K562 (cell line): Measurements from ENCODE around the gene APIP. TPM values are rescaled to one million over a fixed set of nuclear protein-coding genes. Genes with fewer than 3 reads are reported as not detected.

ENCODE experiments used
- ATAC-seq: fragments of 200-7000 bp; cut with Tn5 transposase; 3 replicates; pipeline ENCODE4 v1.9.1; 2020; ENCODE audit warnings: moderate library complexity
- BruUV-seq: library from RNA; stranded (reverse); fragments of 400-500 nt; replicated peaks from 2 replicates; lab custom pipeline; 2021; lab: Mats Ljungman, UMichigan
- CTCF ChIA-PET: fragments of 300-600 bp; formaldehyde crosslinking; extraction: SDS; loops from one replicate; lab custom pipeline; 2021; ENCODE audit warnings: low intra/inter-chr PET ratio; lab: Yijun Ruan, JAX
- POLR2A ChIA-PET: fragments of 300-600, 350-650 bp; sonication (Branson Sonifier 250); formaldehyde crosslinking; extraction: SDS; loops from one replicate; lab custom pipeline; 2021; ENCODE audit warnings: antibody characterized with exemption, inconsistent platforms; lab: Yijun Ruan, JAX
- DNase-seq, 4 experiments: peaks; one replicate each; pipeline versions ENCODE4 v3.0.0 to v3.0.0-alpha.2; 2011 to 2018; ENCODE audit warnings: low spot score in 3 of 4, mixed read lengths in 3 of 4; ENCODE audit errors: extremely low read depth in 1 of 4
- FAIRE-seq: peaks from 2 replicates; lab custom pipeline; 2011; peaks lifted over from hg19 to GRCh38; lab: Jason Lieb, UNC
- H2AFZ ChIP-seq: 2 replicates; pipeline ENCODE4 v1.6.0; 2011; ENCODE audit warnings: low read depth, low read length, control low read depth, inconsistent platforms
- H3K27ac ChIP-seq: fragments of 200-600 bp; 3 replicates; pipeline ENCODE4 v1.8.0; 2011; ENCODE audit warnings: low read depth, mild to moderate bottlenecking, control low read depth, inconsistent platforms, low read length, moderate library complexity, mixed read lengths; ENCODE audit errors: extremely low read depth
- H3K27me3 ChIP-seq, 2 experiments: fragments of 300-600 bp in 1 of 2; 2 replicates in 1 of 2; 3 replicates in 1 of 2; pipeline versions ENCODE4 v1.6.0 to v1.8.0; 2011; ENCODE audit warnings: inconsistent platforms in 2 of 2, low read length in 2 of 2, mild to moderate bottlenecking in 1 of 2, mixed read lengths in 1 of 2, moderate library complexity in 1 of 2; ENCODE audit not compliant: control insufficient read depth in 2 of 2, insufficient read depth in 2 of 2
- H3K36me3 ChIP-seq: fragments of 300-600 bp; 3 replicates; pipeline ENCODE4 v1.8.0; 2011; ENCODE audit warnings: mild to moderate bottlenecking, low read length, inconsistent platforms; ENCODE audit not compliant: control insufficient read depth, insufficient read depth
- H3K4me1 ChIP-seq, 2 experiments: fragments of 200-600 bp in 1 of 2; replicated peaks in 1 of 2; 2 replicates in 1 of 2; 3 replicates in 1 of 2; pipeline versions ENCODE4 v1.5.1 to v1.8.0; 2011; ENCODE audit warnings: inconsistent platforms in 2 of 2, low read length in 2 of 2, mild to moderate bottlenecking in 1 of 2, mixed read lengths in 1 of 2, moderate library complexity in 1 of 2; ENCODE audit not compliant: control insufficient read depth in 2 of 2, insufficient read depth in 2 of 2
- H3K4me2 ChIP-seq: 2 replicates; pipeline ENCODE4 v1.6.1; 2011; ENCODE audit warnings: low read length, control low read depth, inconsistent platforms, mixed read lengths; ENCODE audit not compliant: insufficient read depth
- H3K4me3 ChIP-seq: fragments of 200-600 bp; sonication (generic), shearing (Covaris generic); 2 replicates; pipeline ENCODE4 v1.5.1; 2016; ENCODE audit warnings: control low read depth, inconsistent platforms
- H3K79me2 ChIP-seq: fragments of 200-600 bp; 3 replicates; pipeline ENCODE4 v1.8.0; 2011; ENCODE audit warnings: low read length, inconsistent platforms; ENCODE audit not compliant: control insufficient read depth, insufficient read depth
- H3K9ac ChIP-seq, 2 experiments: 2 replicates each; pipeline versions ENCODE4 v1.6.0 to v1.6.1; 2011; ENCODE audit warnings: low read depth in 2 of 2, low read length in 2 of 2, control low read depth in 1 of 2, inconsistent platforms in 1 of 2, mild to moderate bottlenecking in 1 of 2, mixed read lengths in 1 of 2; ENCODE audit not compliant: insufficient read depth in 1 of 2
- H3K9me1 ChIP-seq: one replicate; pipeline ENCODE4 v1.6.0; 2011; ENCODE audit warnings: inconsistent platforms, mild to moderate bottlenecking, low read length, moderate library complexity; ENCODE audit not compliant: control insufficient read depth, insufficient read depth
- H3K9me3 ChIP-seq: replicated peaks from 2 replicates; pipeline ENCODE4 v1.5.1; 2011; ENCODE audit warnings: low read depth, low read length, inconsistent platforms; ENCODE audit not compliant: control insufficient read depth, insufficient read depth
- H4K20me1 ChIP-seq: replicated peaks from 2 replicates; pipeline ENCODE4 v1.6.1; 2011; ENCODE audit warnings: low read length, inconsistent platforms, mixed read lengths; ENCODE audit not compliant: control insufficient read depth, insufficient read depth
- CREB1 ChIP-seq, 2 experiments: sonication (generic) in 1 of 2; formaldehyde crosslinking in 1 of 2; IDR thresholded peaks; 2 replicates each; pipeline versions ENCODE4 v1.6.1 to v1.8.0; 2012 to 2022; ENCODE audit warnings: inconsistent platforms in 1 of 2, mild to moderate bottlenecking in 1 of 2, missing genetic modification reagents in 1 of 2, moderate library complexity in 1 of 2
- ESRRA ChIP-seq: fragments of 450-650 bp; IDR thresholded peaks from 2 replicates; pipeline ENCODE4 v1.6.1; 2014; ENCODE audit warnings: low read depth, mild to moderate bottlenecking, moderate library complexity, borderline replicate concordance
- ETV5 ChIP-seq: sonication (generic); formaldehyde crosslinking; IDR thresholded peaks from 2 replicates; pipeline ENCODE4 v1.4.0; 2020; ENCODE audit warnings: low read depth, mild to moderate bottlenecking, missing genetic modification reagents
- GATA2 ChIP-seq: sonication (generic); formaldehyde crosslinking; IDR thresholded peaks from 2 replicates; pipeline ENCODE4 v1.4.0; 2020; ENCODE audit warnings: mild to moderate bottlenecking, missing genetic modification reagents
- KLF10 ChIP-seq: fragments of 250-450 bp; sonication (Bioruptor Pico); IDR thresholded peaks from 2 replicates; pipeline ENCODE4 v1.6.1; 2021; ENCODE audit warnings: matching md5 sums
- MAFG ChIP-seq: fragments of 450-650 bp; conservative IDR thresholded peaks from 2 replicates; pipeline ENCODE4 v1.6.1; 2016; ENCODE audit warnings: missing genetic modification characterization, missing compliant biosample characterization
- MEIS2 ChIP-seq: fragments of 450-650 bp; IDR thresholded peaks from 2 replicates; pipeline ENCODE4 v1.6.1; 2014; ENCODE audit warnings: mild to moderate bottlenecking; ENCODE audit not compliant: partially characterized antibody
- NELFE ChIP-seq: IDR thresholded peaks from 2 replicates; pipeline ENCODE4 v1.6.1; 2011; ENCODE audit warnings: mild to moderate bottlenecking; ENCODE audit not compliant: insufficient read depth, insufficient read length
- NFRKB ChIP-seq: fragments of 450-650 bp; IDR thresholded peaks from 2 replicates; pipeline ENCODE4 v1.6.1; 2016; ENCODE audit warnings: low read depth
- PML ChIP-seq: IDR thresholded peaks from 2 replicates; pipeline ENCODE4 v1.6.1; 2012; ENCODE audit warnings: low read length, inconsistent platforms
- SETDB1 ChIP-seq: IDR thresholded peaks from one replicate; pipeline ENCODE4 v1.6.1; 2012; ENCODE audit warnings: low read length, control low read depth, inconsistent platforms
- ZNF766 ChIP-seq: fragments of 200-800 bp; sonication (Bioruptor generic); conservative IDR thresholded peaks from 2 replicates; pipeline ENCODE4 v1.6.1; 2016; ENCODE audit warnings: missing genetic modification characterization, missing compliant biosample characterization
- WGBS: fragments of 100-300 bp; shearing (Covaris generic); methylation state at CpG from one replicate; pipeline ENCODE4 v1.1.6; 2016; ENCODE audit warnings: low coverage, mixed read lengths; ENCODE audit not compliant: insufficient coverage; ENCODE audit errors: missing lambda C conversion rate; 5-methylcytosine and 5-hydroxymethylcytosine counted together
- in situ Hi-C: fragments of 300-500 bp; cut with MboI; formaldehyde crosslinking; loops from 4 replicates; pipeline ENCODE4 v1.15.0; 2018; ENCODE audit warnings: inconsistent platforms, mixed read lengths
- intact Hi-C: fragments of 100-400 bp; cut with micrococcal nuclease; formaldehyde crosslinking; loops from 2 replicates; pipeline ENCODE4 v1.14.2; 2022
- polyA plus RNA-seq, 8 experiments: library from polyadenylated mRNA; depleted of rRNA in 4 of 8; stranded (reverse) in 5 of 8; unstranded in 3 of 8; fragments of >200 nt; fragmentation: Nextera tagmentation in 2 of 8; fragmentation: Illumina TruSeq in 1 of 8; extraction: Ambion mirVana in 2 of 8; extraction: Trizol in 1 of 8; gene quantifications; 2 replicates each; pipeline versions ENCODE4 v1.2.1 to v1.2.3, GENCODE V29; 2011 to 2014; ENCODE audit warnings: inconsistent platforms in 1 of 8, missing spikeins in 1 of 8
- total RNA-seq, 7 experiments: library from RNA; depleted of rRNA in 6 of 7; stranded (reverse); fragments of >200 nt in 6 of 7; fragmentation: Illumina TruSeq in 2 of 7; extraction: Trizol in 2 of 7; gene quantifications; 2 replicates each; pipeline versions ENCODE4 v1.2.1 to v1.2.3, GENCODE V29; 2011 to 2021; ENCODE audit warnings: low replicate concordance in 1 of 7
- TF ChIP-seq, protein P1 (sequence below): fragments of 450-650 bp; IDR thresholded peaks from 2 replicates; pipeline ENCODE4 v1.6.1; 2016
- TF ChIP-seq, protein P2 (sequence below), 2 experiments: IDR thresholded peaks in 1 of 2; conservative IDR thresholded peaks in 1 of 2; 2 replicates each; pipeline ENCODE4 v1.6.1; 2016; ENCODE audit warnings: low read depth in 2 of 2, mild to moderate bottlenecking in 1 of 2, missing compliant biosample characterization in 1 of 2, missing genetic modification characterization in 1 of 2, moderate library complexity in 1 of 2
- TF ChIP-seq, protein P3 (sequence below): sonication (generic); formaldehyde crosslinking; IDR thresholded peaks from 2 replicates; pipeline ENCODE4 v1.8.0; 2022; ENCODE audit warnings: mild to moderate bottlenecking, low read depth, missing genetic modification reagents

APIP gene
- total and polyA plus RNA-seq, 9 of the 15 experiments (the other 6 are each of a cell fraction or from before 2014, with no cell fraction given) = 63.7 to 110 (median 82.8) TPM

DNA sequence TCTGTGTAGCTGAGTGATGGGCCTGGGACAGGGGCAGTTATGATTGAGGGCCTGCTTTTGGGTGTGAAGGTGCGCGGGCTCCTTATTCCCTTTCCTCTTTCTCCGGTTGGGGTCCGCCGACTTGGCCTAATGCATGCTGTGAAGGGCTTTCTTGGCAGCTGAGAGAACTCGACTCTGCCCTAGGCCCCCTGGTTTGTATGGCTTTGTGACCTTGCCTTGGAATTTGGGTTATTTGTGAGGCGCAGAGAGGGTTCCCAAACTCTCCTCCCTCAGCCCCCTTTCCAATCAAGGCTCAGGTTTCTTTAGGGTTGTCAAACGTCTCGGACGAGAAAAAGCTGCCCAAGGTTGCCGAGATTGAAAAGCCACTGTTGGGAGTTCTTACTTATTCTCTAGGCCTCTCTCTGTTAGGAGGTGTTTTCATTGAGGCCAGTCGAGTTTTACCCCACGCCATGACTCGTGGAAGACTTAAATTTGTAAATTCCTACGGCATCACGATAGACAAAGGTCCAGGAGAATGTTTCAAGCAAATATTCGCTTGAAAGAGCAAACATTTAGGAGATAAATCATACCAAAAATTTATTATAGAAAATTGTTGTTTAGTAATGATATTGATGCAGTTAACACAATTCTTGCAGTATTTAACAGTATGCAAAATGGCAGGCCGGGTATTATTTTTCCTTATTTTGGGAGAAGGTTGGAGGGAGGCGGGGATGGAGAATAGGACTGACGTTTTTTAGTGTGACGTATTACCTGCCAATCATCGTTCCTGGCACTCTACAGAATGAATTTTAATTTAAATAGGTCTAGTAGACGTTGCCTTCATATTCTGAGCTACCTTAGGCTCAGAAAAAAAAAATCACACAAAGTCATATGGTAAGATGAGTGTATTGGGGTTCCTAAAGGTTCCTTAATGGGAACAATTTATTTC, 928 bp upstream of the APIP start:
- CTCF ChIA-PET = no interaction called here
- FAIRE-seq (peak; percentile 26), ATAC-seq (peak; percentile 41), DNase-seq (peak in 3 of 4 experiments; percentile 14 to 42 (median 25))
- POLR2A ChIA-PET = interaction anchor here (0.5 to 2.5 kb wide), 4 partner anchors 9 to 257 kb away, joined by 3 to 11 read pairs (median 4); no protein-coding TSS in a partner anchor
- BruUV-seq = TSS peak; percentile 60
- H3K36me3 ChIP-seq = peaks cover 35% of the 10 kb centered on the region
- no peaks in the 10 kb centered on the region for H3K27me3 ChIP-seq
- peaks cover 3% of the 10 kb centered on the region; the same call in 1 of the 2 replicates for H3K9me3 ChIP-seq
- in situ Hi-C loops (no loop called here), intact Hi-C loops (no loop called here)
- H3K9me1 ChIP-seq = no peaks in the 10 kb centered on the region
- peak overlapping the region; percentile 90 for H3K4me3 ChIP-seq
- no peaks in the 10 kb centered on the region for H4K20me1 ChIP-seq
- H3K4me1 ChIP-seq = peaks cover 5 to 9% of the 10 kb centered on the region in 2 experiments; a peak in 2 of 5 replicates
- peaks cover 85% of the 10 kb centered on the region for H3K79me2 ChIP-seq
- H3K9ac ChIP-seq = peak overlapping the region; percentile 94 to 96
- H3K27ac ChIP-seq = peak overlapping the region; percentile 92
- peak overlapping the region; percentile 86 for H3K4me2 ChIP-seq
- WGBS = under 1% methylated on average over 23 of the region's 23 CpGs
- H2AFZ ChIP-seq = peak overlapping the region; percentile 94
- TF ChIP-seq ZNF766 (CRISPR knock-in tag) = 0 out of 2 replicates have a peak, but pooled peaks have one; percentile 26
- TF ChIP-seq NFRKB = 0 out of 2 replicates have a peak, but pooled peaks have one; percentile 62
- no peak for TF ChIP-seq NELFE
- no peak for TF ChIP-seq SETDB1
- peak; percentile 88 for TF ChIP-seq MEIS2
- TF ChIP-seq, protein P1, sequence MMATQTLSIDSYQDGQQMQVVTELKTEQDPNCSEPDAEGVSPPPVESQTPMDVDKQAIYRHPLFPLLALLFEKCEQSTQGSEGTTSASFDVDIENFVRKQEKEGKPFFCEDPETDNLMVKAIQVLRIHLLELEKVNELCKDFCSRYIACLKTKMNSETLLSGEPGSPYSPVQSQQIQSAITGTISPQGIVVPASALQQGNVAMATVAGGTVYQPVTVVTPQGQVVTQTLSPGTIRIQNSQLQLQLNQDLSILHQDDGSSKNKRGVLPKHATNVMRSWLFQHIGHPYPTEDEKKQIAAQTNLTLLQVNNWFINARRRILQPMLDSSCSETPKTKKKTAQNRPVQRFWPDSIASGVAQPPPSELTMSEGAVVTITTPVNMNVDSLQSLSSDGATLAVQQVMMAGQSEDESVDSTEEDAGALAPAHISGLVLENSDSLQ = peak; percentile 96
- no peak for TF ChIP-seq KLF10
- no peak for TF ChIP-seq GATA2 (CRISPR knock-in tag)
- TF ChIP-seq, protein P2, sequence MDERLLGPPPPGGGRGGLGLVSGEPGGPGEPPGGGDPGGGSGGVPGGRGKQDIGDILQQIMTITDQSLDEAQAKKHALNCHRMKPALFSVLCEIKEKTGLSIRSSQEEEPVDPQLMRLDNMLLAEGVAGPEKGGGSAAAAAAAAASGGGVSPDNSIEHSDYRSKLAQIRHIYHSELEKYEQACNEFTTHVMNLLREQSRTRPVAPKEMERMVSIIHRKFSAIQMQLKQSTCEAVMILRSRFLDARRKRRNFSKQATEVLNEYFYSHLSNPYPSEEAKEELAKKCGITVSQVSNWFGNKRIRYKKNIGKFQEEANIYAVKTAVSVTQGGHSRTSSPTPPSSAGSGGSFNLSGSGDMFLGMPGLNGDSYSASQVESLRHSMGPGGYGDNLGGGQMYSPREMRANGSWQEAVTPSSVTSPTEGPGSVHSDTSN (CRISPR knock-in tag; IDR thresholded peaks at IDR 0.05; ENCODE audit: low read depth) = peak; percentile 48
- TF ChIP-seq, protein P2 (tag; conservative IDR thresholded peaks at IDR 0.05; ENCODE audit: low read depth) = peak; percentile 84
- 0 out of 2 replicates have a peak, but pooled peaks have one; percentile 8 for TF ChIP-seq ESRRA
- TF ChIP-seq MAFG (tag) = no peak
- TF ChIP-seq, protein P3, sequence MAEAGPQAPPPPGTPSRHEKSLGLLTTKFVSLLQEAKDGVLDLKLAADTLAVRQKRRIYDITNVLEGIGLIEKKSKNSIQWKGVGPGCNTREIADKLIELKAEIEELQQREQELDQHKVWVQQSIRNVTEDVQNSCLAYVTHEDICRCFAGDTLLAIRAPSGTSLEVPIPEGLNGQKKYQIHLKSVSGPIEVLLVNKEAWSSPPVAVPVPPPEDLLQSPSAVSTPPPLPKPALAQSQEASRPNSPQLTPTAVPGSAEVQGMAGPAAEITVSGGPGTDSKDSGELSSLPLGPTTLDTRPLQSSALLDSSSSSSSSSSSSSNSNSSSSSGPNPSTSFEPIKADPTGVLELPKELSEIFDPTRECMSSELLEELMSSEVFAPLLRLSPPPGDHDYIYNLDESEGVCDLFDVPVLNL (CRISPR knock-in tag) = 0 out of 2 replicates have a peak, but pooled peaks have one; percentile 14
- TF ChIP-seq CREB1 (IDR thresholded peaks at IDR 0.05) = 0 out of 2 replicates have a peak, but pooled peaks have one; percentile 22
- peak; percentile 47; the same call in 1 of the 2 replicates for TF ChIP-seq CREB1 (CRISPR knock-in tag; IDR thresholded peaks at IDR 0.05)
- TF ChIP-seq PML = peak; percentile 6; the same call in 1 of the 2 replicates
- TF ChIP-seq ETV5 (CRISPR knock-in tag) = 0 out of 2 replicates have a peak, but pooled peaks have one; percentile 12
